Psoas muscle (tissue), 8 donors: ENCODE measurements around the gene C1orf210. TPM values are rescaled to one million over a fixed set of nuclear protein-coding genes. Genes with fewer than 3 reads are reported as not detected.

Experiments used
- ATAC-seq, 4 donors: fragments of 200-7000 bp; cut with Tn5 transposase; one replicate each; pipeline ENCODE4 v1.9.1; 2020; ENCODE audit warnings: moderate library complexity in 3 of 4, mild to moderate bottlenecking in 2 of 4
- DNase-seq, 2 donors: peaks; one replicate each; pipeline ENCODE4 v3.0.0-alpha.2; 2020
- H3K27ac ChIP-seq: fragments of 200-600 bp; one replicate; pipeline ENCODE4 v1.8.0; 2022
- H3K27me3 ChIP-seq, 3 donors: fragments of 200-600 bp in 1 of 3; one replicate each; pipeline versions ENCODE4 v1.6.1 to v1.8.0; 2013 to 2022; ENCODE audit warnings: low read length in 2 of 3, mild to moderate bottlenecking in 2 of 3, moderate library complexity in 1 of 3; ENCODE audit not compliant: insufficient read depth in 3 of 3
- H3K36me3 ChIP-seq, 2 donors: fragments of 200-600 bp in 1 of 2; one replicate each; pipeline versions ENCODE4 v1.6.1 to v1.8.0; 2013 to 2022; ENCODE audit warnings: low read depth in 1 of 2, mild to moderate bottlenecking in 1 of 2, moderate library complexity in 1 of 2; ENCODE audit not compliant: insufficient read depth in 1 of 2
- H3K4me1 ChIP-seq: fragments of 200-600 bp; one replicate; pipeline ENCODE4 v1.8.0; 2022
- H3K4me3 ChIP-seq: fragments of 200-600 bp; one replicate; pipeline ENCODE4 v1.8.0; 2022; ENCODE audit warnings: mild to moderate bottlenecking
- H3K9me3 ChIP-seq: fragments of 200-600 bp; one replicate; pipeline ENCODE4 v1.8.0; 2022
- WGBS, 3 donors: extraction: QIAGEN DNeasy Blood & Tissue Kit; methylation state at CpG; one replicate each; pipeline versions ENCODE4 v1.1.6 to v1.1.7; 2013; 5-methylcytosine and 5-hydroxymethylcytosine counted together
- intact Hi-C, 2 donors: fragments of 100-400 bp; cut with DNase I; formaldehyde crosslinking; loops; one replicate each; pipeline versions ENCODE4 v1.11.0 to v1.14.2; 2022
- long read RNA-seq, 2 donors: library from polyadenylated mRNA; unstranded; transcript quantifications; one replicate each; pipeline ENCODE4 v2.0.0, GENCODE V29; 2021
- polyA plus RNA-seq, 3 donors: library from polyadenylated mRNA; stranded (reverse); fragments of 200-250 nt; gene quantifications; one replicate each; pipeline ENCODE4 v1.2.3, GENCODE V29; 2013
- total RNA-seq, 4 donors: library from RNA; stranded (reverse); fragmentation: NEBNext Ultra II Directional in 2 of 4; extraction: Animal tissue kit (Norgen Biotek cat#: 25700) in 2 of 4; gene quantifications; one replicate each; pipeline versions ENCODE4 v1.2.1 to v1.2.4, GENCODE V29; 2021 to 2023
- TF ChIP-seq, protein P1 (sequence below): fragments of 200-600 bp; IDR thresholded peaks from one replicate; pipeline ENCODE4 v1.8.0; 2022; ENCODE audit warnings: antibody characterized with exemption
- donor health status: healthy with polysubstance abuse.
- donor health status: DM: no; HTN: no; CAD: no; lungs with moderate emphysema.
- donor health status: Bipolar disorder and iron deficiency.
- donor health status: healthy.
- donor health status: DM: yes; HTN: yes; CAD: no.
- donor health status: DM: no; HTN: no; CAD: no.
- donor health status: DM: no; HTN: no; CAD: no.
- donor health status: DM: yes; HTN: yes; CAD: no.

The C1orf210 gene
- total RNA-seq, result not detected
- polyA plus RNA-seq, result under 1 TPM in 1 of 3 donors, not detected in 2; 0.12 TPM
- long read RNA-seq, donor 1, result 0 reads
- long read RNA-seq, donor 2, result 0 reads

DNA sequence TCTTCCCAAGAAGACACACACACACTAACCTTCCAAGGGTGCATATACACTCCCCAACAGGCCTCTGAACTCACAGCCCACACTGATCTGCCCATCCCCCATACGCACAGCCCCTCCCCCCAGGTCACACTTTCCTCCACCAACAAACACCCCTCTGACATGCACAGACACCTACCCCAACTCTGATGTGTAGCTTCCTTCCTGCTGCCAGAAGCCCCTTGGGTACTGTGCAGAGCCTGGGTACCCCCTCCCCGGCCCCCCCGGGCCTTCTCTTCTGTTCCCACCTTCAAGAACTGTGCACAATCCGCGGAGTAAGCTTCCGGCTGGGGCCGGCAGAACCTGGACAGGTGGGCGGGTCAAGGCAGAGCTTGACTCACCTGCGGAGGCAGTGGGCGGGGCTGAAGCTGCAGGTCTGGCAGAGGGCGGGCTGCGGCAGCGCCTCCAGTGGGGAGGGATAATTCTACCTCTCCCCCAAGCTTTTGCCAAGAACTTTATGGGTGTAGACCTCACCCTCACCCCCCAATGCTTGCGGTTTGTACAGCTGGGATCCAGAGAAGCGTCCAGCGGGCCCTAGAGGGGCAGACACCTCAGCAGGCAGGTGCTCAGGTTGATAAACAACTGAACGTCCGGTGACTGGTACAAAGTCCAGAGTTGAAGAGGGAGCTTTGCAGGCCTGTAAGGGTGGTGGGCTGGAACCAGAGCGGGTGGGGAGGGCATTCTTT lies at the start of gene C1orf210:
C1orf210 (minus strand) TSS at position 313 of the 722 bp plus-strand sequence. CDS start 2,311 bp downstream, outside the sequence.
- Histone ChIP-seq H3K9me3 (no peaks in the 10 kb centered on the region), H3K36me3 (no peaks in the 10 kb centered on the region), H3K27ac (no peak within 1 kb of the TSS), H3K4me3 (no peak within 1 kb of the TSS), H3K4me1 (no peaks in the 10 kb centered on the region), H3K27me3 (peaks cover 0 to 4% (median 0%) of the 10 kb centered on the region in 3 donors)
- TF ChIP-seq, protein P1, sequence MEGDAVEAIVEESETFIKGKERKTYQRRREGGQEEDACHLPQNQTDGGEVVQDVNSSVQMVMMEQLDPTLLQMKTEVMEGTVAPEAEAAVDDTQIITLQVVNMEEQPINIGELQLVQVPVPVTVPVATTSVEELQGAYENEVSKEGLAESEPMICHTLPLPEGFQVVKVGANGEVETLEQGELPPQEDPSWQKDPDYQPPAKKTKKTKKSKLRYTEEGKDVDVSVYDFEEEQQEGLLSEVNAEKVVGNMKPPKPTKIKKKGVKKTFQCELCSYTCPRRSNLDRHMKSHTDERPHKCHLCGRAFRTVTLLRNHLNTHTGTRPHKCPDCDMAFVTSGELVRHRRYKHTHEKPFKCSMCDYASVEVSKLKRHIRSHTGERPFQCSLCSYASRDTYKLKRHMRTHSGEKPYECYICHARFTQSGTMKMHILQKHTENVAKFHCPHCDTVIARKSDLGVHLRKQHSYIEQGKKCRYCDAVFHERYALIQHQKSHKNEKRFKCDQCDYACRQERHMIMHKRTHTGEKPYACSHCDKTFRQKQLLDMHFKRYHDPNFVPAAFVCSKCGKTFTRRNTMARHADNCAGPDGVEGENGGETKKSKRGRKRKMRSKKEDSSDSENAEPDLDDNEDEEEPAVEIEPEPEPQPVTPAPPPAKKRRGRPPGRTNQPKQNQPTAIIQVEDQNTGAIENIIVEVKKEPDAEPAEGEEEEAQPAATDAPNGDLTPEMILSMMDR, result no peak
- 29 to 40% (median 38%) methylated on average over 19 of the region's 19 CpGs for WGBS, 3 donors
- no peak for DNase-seq
- no peak for ATAC-seq
- intact Hi-C loops, result no loop called here

DNA sequence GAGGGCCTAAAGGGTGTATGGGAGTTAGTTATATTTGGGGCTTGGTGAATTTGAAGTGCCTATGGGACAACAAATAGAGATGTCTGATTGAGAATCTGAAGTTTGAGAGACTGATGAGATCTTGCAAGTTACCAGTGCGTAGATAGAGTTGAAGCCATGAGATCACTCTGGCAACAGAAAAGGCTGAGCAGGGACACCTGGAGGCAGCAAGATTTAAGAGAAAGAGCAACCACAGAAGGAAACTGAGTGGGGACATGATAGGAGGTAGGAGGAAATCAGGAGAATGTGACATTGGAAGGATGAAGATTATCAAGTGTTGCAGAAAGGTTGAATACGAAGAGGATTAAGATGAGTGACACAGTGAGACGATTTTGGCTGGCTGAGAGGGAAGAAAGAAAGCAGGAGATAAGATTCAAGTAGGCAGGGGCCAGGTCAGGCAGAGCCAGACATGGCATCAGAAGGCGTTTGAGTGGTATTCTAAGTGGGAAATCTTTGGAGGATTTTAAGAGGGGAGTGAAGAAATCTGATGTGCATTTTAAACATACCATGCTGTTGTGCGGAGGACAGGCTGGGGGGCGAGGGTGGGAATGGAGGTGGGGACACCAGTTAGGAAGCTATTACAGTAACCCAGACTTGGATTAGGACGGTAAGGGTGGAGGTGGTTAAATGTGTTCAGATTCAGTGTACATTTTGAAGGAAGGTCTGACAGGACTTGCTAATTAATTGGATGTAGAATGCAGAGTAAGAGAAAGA lies 49.2 kb upstream of the C1orf210 start:
- Histone ChIP-seq H3K27me3 (no peaks in the 10 kb centered on the region), H3K4me3 (no peak overlapping the region), H3K9me3 (no peaks in the 10 kb centered on the region), H3K36me3 (no peaks in the 10 kb centered on the region), H3K4me1 (no peaks in the 10 kb centered on the region), H3K27ac (no peak overlapping the region)
- WGBS, 3 donors, result 79 to 83% (median 79%) methylated on average over 7 of the region's 7 CpGs
- DNase-seq (no peak), ATAC-seq (no peak)
- intact Hi-C loops, result no loop called here
- TF ChIP-seq, protein P1, result no peak

DNA sequence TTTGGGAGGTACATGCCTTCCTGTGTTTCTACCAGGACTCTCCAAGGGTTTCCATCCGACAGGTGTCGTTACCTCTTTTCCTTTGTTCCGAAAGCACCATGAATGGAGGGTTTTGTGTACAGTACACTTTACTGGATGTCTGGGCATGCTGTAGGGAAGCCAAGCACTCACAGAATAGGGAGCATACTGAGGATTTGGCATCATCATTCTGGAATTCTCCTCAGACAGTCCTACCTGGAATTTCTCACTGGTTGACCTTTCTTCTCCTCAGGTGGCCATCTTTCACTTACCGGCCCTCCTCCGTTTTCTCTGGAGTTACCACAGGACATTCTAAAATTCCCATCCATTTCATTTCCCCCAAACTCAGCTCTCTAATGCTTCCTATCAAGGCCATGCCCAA lies 46.3 kb upstream of the C1orf210 start:
- intact Hi-C loops, result no loop called here
- no peak overlapping the region for H3K4me3 ChIP-seq
- H3K36me3 ChIP-seq, result no peaks in the 10 kb centered on the region
- H3K27ac ChIP-seq, result no peak overlapping the region
- no peaks in the 10 kb centered on the region for H3K4me1 ChIP-seq
- no peaks in the 10 kb centered on the region for H3K27me3 ChIP-seq
- H3K9me3 ChIP-seq, result no peaks in the 10 kb centered on the region
- WGBS, 3 donors, result 90 to 95% (median 91%) methylated on average over 5 of the region's 5 CpGs
- DNase-seq (no peak), ATAC-seq (no peak)
- TF ChIP-seq, protein P1, result no peak

DNA sequence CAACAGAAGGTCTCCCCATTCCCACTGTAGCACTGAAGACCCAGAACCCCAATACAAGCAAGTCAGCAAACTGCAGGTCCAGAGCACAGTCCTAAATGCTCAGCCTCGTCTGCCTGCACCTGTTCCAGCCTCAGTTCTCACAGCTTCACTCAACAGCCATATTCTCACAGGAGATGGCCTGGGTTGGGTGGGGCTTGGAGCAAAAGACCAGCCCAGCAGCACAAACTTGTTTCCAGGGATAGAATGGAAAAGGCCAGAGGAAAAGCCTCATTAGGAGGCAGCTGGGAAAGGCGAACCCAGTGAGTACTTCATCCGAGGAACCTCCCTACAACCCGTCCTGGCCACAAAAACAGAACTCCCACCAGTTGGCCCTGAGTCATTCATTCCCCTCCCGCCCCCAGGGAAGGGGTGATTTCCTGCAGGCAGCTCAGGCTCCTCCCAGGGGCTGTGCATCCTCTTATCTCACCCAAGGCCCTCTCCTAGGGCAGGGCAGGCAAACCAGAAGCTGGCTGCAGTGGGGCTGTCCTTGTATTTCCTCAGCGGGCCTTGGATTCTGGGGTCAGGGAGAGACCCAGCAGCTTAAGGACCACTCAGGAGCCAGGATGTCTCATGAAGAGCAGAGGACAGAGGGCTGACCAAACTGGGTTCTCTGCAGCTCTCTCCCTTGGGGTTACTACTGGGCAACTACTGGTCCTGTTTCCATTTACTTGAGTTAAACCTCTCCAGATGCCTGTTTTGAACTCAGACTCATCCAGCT lies 44.8 kb upstream of the C1orf210 start:
- no peak overlapping the region for H3K4me3 ChIP-seq
- DNase-seq (peak; percentile 63 to 64), ATAC-seq (peak in 3 of 4 donors; percentile 39 to 75 (median 51))
- WGBS, 3 donors, result 48% methylated on average over 5 to 6 of the region's 6 CpGs
- TF ChIP-seq, protein P1, result no peak
- no peaks in the 10 kb centered on the region for H3K9me3 ChIP-seq
- no peak overlapping the region for H3K27ac ChIP-seq
- H3K27me3 ChIP-seq, result no peaks in the 10 kb centered on the region
- H3K4me1 ChIP-seq, result no peaks in the 10 kb centered on the region
- H3K36me3 ChIP-seq, result no peaks in the 10 kb centered on the region
- intact Hi-C loops, result no loop called here
